EH (cell line): ENCODE measurements around the gene C1QL1.
"Not testable (repeated sequence)": the region's sequence is repeated elsewhere in the genome, so short reads cannot be mapped to it uniquely, and the experiment has no call there.

Experiments used
- DNase-seq: peaks from one replicate; pipeline ENCODE4 v3.0.0-alpha.2; 2015; ENCODE audit warnings: low read depth

The C1QL1 gene

DNA sequence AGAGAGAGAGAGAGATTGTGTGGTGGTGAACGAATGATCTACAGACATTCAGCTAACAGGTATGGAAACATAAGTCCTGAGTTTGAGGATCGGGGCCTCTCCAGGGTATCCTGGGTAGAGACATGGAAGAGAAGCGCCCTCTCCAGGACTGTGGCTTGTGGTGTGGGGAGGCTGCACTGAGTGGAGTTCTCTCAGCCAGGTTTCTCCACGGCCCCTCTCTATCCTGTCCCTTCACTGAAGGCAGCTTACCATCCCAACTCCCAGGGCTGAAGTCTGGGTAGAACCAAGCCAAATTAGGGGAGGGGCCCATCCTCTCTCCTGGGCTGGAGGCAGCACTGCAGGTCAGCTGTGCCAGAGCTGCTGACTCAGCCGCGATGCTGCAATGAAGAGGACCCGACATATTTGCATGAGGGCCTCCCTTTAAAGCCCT is 6.2 kb downstream of the C1QL1 start:
- no peak for DNase-seq

DNA sequence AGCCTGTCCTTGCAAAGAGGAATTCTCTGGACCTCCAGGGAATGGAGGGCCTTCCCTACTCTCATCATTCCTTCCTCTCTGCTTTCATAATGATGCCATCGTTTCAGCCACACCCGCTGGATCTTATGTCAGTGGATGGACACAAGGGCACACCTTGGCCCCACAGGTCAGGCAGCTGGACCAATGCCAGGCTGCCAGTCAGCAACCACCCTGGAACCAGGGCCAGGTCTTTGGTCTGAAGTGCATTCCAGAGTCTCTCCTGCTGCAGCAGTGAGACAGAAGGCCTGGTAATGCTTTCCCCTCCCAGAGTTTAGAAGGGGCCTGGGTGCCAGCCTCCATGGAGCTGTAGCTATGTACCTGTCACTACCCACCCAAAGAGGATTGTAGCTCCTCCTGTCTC is 7.4 kb downstream of the C1QL1 start:
- DNase-seq = no peak

DNA sequence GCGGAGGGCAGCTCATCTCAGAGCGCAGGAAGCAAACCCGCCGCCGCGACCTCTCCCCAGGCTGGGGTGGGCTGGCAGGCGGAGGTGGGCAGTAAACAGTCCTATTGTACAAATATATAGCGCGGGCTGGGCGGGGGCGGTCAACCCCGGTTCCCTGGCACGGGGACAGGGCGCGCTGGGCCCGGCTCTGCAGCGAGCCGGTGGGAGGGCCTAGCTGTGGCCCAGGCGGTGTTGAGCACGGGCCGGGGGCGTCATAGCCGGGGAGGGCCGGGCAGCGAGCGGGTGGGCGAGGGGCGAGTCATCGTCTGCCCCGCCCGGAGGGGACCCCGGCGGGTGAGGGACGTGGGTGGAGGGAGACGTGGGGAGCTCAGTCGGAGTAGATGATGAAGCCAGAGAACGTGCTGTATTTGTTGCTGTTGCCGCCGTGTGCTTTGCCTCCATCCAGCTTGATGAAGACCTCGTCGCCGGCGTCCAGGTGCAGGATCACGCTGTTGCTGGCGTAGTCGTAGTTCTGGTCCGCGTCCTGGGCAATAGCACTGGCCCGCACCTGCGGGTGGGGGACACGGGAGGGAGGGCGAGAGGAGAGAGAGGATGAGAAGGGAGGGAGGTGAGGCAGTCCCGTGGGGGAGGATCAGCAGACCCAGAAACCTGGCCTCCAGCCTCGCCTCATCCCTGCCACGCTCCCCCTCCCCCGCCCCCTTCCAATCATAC is 8.1 kb downstream of the C1QL1 start:
- no peak for DNase-seq

DNA sequence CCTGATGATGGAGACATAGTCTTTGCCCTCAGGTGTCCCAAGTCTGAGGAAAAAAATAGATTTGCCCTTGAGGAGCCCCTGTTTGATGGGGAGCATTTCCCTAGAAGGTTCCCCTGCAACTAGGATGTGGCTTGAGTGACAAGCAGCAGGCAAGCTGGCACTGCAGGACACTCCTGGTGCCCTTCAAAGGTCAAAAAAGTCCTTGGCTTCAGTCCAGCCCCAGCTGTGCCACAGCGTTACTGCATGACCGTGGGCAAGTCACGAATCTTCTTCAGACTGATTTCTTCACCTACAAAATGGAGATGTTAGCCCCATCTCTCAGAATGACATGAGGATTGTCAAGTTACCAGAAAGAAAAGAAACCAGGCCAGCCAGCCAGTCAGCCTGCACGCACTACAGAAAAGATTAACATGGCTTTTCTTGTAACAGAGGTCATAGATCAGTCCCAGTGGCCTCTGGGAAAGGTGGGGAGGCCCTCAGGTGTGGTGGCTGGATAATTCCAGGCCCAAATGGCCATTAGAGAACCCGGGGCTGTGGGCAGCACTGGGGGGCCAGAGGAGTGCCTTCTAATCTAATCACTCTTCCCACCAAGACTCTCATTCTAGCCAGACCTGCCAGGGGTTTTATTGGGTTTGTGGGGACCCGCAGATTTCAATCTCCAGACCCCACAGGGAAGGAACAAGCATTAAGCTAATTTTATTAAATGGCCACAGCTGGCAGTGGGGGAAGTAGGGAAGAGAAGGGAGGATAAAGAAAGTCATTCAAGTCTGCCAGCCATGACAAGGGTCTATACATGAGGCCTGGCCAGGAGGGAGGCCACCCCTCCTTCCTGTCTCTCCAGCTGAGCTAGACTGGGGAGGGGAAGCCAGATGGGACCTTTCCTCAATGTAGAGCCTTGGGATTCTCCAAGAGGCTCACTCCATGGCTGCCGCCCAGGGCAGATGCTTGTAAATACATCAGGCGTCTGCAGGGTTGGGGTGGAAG is 10.8 kb downstream of the C1QL1 start:
- no peak for DNase-seq

DNA sequence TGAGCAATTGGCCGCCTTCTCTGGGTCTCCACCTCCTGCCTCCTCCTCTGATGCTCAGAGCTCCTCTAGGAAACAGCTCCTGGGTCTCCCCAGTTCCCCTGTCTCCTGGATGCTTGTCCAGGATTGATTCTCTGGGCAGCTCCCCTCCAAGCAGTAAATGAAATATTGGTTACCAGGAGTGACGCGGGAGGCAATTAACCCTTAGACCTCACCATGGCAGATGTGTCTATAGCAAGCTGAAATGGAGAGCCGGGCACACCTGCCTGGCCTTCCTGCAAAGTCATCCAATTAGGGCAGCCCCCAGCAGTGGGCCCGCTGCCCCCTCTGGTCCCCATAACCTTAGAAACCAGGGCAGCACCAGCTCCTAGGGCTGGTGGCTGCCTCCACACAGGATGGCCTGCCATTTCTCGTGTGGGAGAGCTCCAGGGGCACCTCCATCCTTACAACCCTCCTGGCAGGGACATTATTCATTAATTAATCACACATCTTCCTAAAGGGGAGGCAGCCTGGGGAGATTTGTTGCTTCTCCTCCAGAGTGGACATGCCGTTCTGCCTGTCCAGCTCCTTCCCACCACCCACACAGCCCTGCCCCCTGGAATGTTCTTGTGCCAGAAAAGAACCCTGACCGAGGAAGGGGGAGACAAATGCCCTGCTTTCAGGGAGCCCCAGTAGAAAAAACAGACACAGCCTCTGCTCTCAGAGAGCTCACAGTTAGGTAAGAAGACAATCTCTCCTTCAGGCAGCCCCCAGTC is 12.3 kb downstream of the C1QL1 start:
- no peak for DNase-seq

DNA sequence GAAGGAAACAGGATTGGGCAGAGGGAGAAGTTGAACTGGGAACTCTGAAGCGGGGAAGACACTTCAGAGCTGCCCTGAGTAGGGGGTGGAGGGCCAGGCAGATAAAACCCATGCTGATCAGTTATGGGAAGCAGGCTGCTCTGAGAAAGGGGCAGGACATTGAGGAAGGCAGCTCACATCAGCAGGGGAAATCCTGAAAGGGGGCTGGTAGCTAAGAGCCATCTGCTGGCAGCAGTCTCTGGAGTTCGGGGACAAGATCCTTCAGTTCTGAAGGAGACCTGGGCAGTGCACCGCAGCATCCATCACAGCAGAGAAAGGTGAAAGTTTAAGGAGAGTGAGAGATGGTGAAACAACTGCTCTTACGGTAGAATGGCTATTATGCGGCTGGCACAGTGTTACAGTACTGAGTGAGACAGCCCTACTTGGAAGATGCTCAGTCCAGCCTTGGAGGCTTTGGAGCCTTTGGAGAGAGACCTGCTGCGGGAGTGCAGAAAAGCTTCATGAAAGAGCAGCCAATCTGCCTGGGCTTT is 15.1 kb downstream of the C1QL1 start:
- no peak for DNase-seq

DNA sequence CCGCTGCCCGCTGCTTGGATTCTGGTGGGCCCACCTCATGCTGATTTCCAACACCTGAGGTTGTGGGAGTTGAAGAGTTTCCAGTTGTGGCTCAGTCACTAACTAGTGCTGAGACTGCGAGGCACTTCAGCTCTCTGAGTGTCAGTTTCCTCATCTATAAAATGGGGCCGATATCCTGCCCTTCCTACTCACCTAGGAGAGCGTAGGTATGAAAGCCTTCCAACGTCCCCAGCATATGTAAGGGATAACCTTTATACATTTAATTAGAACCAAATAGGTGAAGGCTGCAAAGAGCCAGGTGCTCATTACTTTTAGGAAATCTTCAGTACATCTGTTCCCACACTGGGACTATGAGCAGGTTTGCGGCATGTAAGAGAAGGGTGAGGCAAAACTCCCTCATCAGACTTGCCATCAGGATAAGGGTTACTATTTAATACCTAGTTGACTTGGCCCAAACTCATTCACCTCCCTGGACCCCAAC is 19.7 kb downstream of the C1QL1 start:
- no peak for DNase-seq

DNA sequence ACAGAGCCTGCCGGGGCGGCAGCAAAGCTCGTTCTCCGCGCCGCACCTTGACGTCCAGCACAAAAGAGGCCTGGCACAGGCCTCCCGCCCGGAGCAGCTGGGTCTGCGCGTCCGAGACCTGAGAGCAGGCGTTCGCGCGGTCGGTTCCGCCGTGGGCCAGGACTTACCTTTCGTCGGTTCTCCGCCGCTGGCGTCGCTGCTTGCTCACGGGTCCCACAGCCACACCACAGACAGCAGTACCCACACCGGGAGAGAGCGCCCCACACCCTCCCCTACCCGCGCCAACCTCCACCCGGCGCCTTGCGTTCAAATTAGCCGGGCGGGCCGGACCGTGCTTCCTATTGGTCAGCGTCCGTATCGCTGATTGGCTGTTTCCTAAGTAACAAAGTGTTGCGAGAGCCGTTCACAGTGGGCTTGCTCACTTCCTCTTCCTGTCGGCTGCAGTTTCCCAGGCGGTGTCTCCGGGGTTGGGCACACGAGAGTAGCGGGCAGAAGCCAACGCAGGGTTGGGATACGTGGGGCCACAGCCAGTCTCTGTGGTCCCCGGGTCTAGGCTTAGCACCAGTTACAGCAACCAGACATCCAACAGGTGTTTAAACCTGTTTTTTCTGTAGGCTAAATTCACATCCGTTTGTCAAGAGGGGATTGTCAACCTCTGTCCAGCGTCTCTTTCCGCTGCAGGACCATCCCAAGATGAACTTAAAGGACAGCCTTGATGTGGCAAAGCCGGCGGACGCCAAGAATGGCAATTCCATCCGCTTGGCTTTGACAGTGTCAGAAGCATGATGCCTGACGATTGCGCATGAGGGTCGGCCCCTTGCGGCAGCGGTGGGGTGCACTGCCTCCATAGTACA is 20.4 kb downstream of the C1QL1 start, which contains the start of gene KIF18B:
Gene KIF18B, minus strand, starts transcription at position 313 of the 854 bp plus-strand sequence. CDS start 11,429 bp downstream, outside the sequence.
- DNase-seq = peak; percentile 96

DNA sequence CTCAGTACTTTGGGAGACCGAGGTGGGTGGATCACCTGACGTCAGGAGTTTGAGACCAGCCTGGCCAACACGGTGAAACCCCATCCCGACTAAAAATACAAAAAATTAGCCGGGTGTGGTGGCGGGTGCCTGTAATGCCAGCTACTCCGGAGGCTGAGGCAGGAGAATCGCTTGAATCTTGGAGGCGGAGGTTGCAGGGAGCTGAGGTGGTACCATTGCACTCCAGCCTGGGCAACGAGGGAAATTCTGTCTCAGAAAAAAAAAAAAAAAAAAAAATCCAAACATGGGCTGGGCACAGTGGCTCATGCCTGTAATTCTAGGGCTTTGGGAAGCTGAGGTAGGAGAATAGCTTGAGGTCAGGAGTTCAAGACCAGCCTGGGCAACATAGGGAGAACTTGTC is 22.5 kb downstream of the C1QL1 start:
- not testable (repeated sequence) for DNase-seq

DNA sequence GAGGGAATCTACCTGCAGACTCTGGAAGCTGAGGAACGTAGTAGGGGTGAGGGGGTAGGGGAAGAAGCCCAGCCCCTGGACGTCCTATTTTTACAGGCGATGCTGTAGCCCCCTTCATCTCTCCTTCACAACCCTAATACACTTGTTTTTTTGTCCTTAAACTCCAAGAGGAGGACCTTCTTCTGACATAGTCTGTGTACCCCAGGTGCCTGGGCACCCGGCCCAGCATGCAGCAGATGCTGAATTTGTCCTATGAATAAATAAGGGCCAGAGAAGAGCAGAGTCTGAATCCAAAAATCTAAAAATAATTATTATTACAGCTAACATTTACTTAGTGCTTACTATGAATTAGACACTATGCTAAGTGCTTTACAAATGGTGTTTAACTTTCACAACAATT is 25.6 kb downstream of the C1QL1 start:
- DNase-seq = no peak

DNA sequence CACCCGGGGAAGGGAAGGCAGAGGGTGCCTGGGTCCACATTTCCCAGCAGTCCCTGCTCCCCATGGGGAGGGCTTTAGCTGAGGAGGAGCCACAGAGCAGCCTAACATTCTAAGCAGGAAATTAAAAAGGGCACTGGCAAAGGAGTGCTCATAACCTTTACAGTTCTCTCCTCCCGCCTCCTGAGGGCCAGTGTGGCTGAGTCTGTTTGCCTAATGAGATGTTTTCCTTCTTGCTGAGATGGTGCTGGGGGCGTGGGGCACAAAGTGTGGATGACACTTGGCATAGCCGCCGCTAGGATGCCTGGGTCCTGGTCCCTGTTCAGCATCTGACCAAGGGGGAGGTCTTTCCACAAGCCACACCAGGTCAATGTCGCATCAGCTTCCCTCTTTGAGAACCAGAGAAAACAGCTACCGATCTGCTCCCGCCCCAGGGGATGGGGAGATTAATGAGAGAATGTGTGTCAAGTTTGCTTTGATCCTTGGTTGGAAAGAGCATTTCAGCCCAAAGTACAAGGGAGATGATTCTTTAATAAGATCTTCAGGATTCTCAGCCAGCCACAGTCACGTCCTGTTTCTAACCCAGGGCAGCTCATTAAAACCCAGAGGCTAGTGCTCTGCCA is 26.3 kb downstream of the C1QL1 start:
- peak; percentile 50 for DNase-seq

DNA sequence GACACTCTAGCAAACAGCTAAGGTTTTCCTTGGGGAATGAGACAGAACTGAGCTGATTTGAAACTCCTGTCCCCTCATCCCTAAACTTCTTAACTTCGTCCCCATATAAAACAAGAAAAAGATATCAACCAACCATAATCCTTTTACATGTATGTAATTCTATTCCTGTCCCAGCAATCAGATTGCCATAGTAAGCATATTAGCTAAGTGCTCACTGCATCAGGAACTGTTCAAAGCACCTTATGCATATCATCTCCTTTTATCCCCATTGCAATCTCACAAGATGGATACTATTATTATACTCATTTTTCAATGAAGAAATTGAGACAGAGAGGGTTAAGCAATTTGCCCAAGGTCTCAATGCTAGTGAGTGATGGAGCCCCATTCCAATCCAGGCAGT is 27.3 kb downstream of the C1QL1 start:
- DNase-seq = no peak

DNA sequence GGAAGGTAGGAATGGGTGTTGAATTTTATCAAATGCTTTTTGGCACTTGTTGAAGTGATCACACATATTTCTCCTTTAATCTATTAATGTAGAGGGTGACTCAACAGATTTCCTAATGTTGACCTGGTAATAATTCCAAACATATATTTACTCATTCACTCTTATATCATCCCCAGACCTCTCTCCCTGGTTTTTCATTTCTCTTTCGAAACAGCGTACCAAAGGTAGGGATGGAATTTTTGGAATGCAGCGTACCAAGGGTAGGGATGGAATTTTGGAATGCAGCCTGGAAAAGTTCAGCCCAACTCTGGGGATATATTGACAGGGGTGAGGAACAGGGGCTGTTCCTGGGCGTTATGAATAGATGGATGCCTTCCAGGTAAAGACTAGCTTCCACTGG is 27.8 kb downstream of the C1QL1 start:
- peak; percentile 42 for DNase-seq

DNA sequence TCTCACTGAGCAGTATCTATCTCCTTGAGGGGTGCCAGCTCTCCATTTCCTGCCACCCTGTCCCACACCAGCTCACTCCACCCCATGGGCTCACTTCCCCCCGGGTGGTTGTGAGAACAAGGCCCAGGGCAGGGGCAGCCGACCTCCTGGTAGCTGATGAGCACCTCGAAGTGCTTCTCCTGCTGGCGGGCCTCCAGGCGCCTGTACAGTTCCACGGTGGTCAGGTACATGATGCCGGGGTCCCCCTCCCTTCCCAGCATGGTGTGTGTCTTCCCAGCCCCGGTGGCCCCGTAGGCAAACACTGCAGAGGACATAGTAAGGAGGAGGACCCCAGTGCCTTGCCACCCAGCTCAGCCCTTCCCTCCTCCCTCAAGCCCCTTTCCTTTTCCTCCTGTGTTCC is 33.0 kb downstream of the C1QL1 start:
- no peak for DNase-seq

DNA sequence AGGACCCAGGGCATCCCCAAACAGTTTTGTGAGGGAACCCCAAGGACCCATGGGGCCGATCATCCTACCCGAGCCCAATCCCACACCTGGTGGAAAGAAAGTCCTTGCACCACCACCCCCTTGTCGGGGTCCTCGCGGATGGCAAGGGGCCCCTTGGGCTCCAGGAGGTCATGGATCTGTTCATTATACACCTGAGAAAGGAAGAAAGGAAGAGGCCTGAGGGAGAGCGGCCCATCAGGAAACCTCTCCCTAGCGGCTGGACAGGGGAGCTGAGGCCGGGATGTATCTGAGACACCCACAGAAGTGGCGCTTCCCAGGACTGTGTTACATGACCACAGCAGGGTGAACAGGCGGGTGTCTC is 33.4 kb downstream of the C1QL1 start:
- no peak for DNase-seq

DNA sequence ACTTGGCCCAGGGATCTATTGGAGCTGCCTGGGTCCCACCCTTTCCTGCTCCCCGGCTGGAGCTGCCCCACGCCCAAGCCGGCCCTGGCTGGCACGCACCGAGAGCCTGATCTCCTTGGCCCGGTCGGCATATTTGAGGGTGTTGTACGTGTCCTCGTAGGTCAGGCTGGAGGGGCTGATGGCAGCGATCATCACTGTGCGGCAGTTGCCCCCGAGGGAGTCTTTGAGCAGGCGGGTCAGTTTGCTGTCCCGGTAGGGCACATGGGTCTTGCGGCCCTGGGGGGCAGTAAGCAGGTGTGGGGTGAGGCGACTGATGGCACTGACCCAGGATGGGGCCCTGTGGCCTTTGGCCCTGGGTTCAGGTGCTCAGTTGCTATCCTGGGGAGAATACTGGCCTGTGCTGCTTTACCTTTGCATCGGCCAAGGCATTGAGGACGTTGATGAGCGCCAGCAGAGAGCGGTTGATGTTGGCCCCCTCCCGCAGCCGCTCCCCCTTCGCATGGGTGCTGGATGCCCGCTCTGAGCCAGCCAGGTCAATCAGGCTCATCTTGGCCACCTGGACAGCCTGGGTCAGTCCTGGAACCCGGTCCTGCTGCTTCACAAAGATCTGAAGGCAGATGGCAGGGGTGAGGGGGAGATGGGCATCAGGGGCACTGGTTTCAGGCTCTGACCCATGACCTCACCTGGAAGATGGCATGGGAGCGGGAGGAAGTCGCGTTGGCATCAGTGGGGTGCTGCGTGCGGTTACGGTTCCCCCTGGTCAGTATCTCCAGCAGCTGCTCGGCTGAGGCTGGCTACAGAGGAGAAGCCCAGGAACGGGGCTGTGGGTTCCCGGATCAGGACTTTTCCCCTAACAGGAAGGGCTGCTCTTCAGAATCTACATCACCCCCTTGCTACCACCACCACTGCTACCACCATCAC is 34.0 kb downstream of the C1QL1 start:
- DNase-seq = no peak

DNA sequence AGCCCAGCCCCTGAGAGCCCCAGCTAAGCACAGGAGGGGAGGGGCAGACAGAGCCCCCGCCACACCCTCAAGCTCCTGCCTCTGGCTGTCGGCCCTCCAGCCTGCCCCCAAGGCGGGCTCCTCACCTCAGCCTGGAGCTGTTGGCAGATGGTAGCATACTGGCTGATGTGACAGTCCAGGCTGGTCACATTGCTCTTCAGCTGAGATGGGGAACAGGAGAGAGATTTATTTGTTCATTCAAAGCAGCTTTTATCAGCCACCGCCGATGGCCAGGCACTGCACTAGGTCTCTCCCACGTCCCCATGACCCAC is 35.4 kb downstream of the C1QL1 start:
- no peak for DNase-seq

DNA sequence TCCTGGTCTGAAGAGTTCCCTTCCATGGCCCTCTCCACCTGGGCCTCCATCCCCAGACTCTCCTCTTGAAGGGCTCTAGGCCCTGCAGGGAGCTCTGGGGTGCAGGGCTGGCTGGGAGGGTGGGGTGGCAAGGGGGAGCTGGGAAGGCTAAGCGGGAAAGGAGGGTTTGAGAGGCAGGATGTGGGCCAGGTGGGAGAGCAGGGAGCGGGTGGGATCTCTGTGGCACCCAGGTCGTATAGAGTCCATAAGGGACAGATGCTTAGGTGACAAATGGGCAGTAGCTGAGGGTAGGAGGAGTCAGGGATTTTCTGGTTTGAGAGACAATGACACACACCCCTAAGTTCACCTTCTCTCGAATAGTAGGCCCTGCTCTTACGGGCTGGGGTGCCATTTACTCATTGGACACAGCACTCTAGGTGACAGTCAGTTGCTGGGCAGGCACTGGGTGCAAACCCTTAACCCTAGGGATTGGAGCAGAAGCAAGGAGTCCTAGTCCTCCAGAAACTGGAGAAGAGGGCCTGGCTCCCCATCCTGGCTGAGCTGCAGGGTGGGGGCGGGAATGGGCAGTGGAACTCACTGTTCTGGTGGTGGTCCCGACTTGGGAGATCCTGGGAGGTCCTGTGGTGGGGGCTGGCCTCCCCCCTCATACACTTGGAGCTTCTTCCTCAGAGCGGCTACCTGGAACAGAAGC is 35.9 kb downstream of the C1QL1 start:
- DNase-seq = no peak

DNA sequence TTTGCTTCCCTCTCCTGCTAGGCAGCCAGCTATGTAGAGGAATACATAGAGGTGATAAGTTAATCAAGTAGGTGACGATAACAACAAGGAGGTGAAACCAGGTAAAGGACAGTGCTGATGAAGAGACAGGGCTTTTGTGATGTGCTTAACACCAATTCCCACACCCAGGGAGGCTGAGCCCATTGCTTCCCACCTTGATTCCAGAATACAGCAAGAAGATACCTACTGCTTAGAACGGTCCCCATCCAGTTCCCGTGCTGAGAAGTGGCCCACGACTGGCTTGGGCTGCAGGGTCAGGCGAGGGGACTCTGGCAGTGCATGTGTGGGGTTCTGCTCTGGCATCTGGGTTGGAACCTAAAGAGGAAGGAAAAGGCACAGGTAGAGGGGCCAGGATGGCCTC is 36.7 kb downstream of the C1QL1 start:
- no peak for DNase-seq
